Endometrial microvascular endothelial cells (primary cell): ENCODE results near the gene BACH1. TPM values are rescaled to one million over a fixed set of nuclear protein-coding genes. Genes with fewer than 3 reads are reported as not detected.

ENCODE experiments used
- in situ Hi-C: cut with HindIII; loops from 2 replicates; pipeline ENCODE4 v1.10.0; 2017; ENCODE audit warnings: low sequenced_read_pairs, low pct_unique_long_range_greater_than_20kb; ENCODE audit errors: inconsistent ontology term
- total RNA-seq: library from RNA; depleted of rRNA; stranded (reverse); fragments of >200 nt; gene quantifications from one replicate; pipeline ENCODE4 v1.2.3, GENCODE V29; 2015; ENCODE audit errors: inconsistent ontology term

The BACH1 gene
- total RNA-seq, 1 donor from 2014 or later, result 11.5 TPM

DNA sequence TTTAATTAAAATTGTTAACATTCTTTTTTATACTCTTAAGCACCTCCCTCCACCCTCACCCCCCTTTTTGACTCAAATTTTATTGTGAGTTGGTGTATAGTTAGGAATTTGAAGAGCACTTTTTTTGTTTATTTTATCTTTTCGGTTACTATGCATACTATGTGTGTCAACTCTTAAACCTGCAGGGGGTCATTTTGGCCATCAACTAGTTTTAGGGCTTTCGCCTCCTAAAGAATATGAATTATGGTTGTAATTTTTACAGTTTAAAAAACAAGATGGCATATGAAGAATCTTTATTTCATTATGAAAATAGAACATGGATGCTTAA lies 9.7 kb downstream of the BACH1 start:
- in situ Hi-C loops, result no loop called here

DNA sequence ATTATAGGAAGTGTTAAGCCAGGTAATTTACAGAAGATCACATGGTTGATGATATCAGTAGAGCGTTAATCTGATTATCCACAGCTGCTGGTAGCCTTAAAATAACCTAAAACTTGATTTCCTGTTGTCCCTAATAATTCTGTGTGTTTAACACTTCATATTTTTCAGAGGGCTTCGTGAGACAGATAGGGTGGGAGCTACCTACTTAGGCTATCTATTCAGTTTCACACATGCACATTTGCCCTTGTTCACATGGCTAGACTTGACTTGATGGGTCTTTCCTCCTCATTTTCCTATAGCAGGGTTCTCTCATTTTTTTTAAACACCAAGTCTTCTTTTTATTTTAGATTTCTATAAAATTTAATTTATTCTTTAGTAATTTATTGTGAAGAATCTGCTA lies 11.0 kb downstream of the BACH1 start:
- in situ Hi-C loops, result no loop called here

DNA sequence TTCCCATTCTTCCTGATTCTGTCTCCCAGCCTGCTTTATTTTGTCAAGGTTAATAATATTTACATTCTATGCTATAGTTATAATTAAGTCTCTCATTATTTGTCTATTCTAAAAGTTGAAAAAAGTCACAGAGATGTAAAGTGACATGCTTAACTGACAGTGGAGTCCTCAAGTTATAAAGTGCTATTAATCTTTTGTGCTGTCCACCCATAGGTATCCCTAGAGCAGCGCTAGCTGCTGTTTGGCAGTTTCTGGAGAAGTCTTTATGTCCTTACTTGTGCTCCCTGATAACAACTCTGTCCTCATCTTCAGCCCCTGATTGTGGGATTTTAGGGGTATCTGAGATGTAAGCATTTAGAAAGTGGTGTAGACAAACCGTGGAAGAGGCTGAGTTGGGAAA lies 13.1 kb downstream of the BACH1 start:
- in situ Hi-C loops, result no loop called here

DNA sequence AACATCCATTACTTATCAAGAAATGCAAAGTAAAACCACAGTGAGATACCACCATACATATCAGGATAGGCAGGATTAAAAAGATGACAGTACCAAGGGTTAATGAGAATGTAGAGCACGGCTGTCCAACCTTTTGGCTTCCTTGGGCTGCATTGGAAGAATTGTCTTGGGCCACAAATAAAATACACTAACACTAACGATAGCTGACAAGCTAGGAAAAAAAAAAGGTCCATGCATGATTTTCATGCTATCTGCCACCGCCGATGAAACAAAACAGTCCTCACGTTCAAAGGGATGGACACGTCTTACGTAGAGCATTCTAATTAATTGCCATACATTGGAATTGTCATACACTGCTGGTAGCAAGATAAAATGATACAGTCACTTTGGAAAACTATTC lies 14.3 kb downstream of the BACH1 start:
- in situ Hi-C loops, result no loop called here

DNA sequence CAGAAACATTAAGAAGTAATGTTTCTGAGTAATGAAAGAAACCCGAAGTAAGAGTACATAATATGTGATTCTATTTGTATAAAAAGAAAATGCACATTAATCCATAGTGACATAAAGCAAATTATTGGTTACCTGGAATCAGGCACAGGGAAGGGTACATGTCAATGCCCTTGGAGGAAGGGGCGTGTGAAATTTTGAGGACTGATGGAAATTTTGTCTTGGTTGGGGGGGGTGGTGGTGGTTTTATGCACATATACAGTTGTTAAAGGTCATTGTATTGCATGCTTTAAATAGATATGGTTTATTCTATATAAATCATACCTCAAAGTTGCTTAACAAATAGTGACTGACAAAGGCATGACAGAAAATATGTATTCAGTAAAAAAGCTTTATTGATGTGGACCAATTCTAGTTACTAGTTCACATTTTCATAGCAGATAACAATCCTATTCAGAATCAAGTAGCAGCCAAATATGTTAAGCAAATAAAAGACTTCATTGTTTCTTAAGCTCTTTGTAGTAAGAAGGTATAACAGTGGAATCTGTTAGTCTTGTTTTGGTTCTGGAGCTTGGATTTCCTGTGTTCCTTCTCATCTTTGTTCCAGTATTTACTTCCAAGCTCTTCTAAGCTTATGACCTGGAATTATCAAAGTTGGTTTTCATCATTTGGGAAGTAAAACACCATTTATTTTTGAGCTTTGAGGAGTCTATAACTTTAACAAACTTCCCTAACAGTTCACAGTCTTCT lies 15.1 kb downstream of the BACH1 start:
- in situ Hi-C loops, result no loop called here

DNA sequence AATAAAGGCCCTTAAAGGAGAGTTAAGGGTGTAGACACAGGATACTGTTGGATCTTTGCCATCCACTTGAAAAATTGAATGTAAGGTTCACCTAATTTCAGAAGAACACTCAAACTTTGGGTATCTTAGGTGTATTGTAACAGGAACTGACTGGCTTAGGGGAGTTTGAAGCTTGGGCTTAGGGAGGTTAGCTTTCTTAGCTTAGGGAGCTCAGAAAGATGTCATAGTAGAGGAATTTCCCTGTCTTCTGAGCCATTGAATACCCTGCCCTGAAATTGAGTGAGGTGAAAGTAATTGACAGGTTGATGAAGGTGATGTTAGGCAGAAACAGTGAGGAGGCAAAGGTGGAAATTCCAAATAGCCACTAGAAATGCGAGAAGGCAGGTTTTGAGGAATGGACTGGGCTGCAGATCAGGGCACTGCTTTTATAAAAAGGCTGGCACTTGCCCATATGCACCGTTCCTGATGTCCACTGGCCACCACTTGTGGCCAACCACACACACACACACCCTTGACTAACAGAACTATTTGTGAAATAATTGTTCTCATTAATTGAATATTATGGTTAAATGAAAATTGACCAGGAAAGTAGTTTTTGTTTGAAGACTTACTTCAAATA lies 16.5 kb downstream of the BACH1 start:
- in situ Hi-C loops, result no loop called here

DNA sequence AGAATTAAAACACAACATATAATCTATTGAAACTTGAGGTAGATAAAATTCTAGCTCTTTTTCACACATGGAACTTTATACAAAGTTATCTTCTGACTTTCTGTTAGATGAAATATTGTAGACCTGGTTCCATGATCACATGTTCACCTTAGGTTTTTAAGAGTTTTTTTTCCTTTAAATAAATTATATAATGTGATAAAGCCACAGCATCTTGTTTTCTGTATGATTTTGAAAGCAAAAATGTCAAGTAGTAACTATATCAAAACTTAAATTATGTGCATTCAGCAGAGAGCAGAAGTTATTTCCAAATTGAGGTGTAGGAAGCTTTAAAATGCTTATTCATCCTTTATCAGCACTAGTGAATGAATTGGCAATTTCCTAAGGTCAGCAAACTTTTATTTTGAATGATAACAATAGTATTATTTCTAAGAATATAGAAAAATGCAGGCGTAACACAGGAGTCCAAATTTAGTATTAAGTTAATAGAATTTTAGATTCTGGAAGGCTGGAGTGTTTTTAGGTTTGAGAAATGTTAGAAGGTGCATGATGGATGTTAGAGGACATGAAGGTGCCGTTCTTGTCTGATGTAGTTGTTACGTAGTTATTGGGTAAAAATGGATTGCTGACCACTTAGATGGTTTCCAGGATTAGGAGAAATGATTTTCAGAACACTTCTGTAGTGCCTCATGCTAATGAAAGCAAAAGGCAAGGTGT lies 17.5 kb downstream of the BACH1 start:
- in situ Hi-C loops, result no loop called here

DNA sequence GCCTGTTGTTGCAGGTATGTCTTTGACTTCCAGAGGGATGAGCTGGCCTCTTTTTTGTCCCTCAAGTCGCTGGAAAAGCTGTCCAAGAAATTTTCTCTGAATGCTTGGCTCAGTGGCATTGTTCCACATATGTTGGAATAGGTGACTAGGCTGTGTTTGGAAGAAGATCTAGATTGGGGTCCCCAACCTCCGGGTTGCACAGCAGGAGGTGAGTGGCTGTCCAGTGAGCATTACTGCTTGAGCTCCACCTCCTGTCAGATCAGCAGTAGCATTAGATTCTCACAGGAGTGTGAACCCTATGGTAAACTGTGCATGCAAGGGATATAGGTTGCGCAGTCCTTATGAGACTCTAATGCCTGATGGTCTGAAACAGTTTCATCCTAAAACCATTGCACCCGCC lies 18.1 kb downstream of the BACH1 start:
- in situ Hi-C loops, result no loop called here

DNA sequence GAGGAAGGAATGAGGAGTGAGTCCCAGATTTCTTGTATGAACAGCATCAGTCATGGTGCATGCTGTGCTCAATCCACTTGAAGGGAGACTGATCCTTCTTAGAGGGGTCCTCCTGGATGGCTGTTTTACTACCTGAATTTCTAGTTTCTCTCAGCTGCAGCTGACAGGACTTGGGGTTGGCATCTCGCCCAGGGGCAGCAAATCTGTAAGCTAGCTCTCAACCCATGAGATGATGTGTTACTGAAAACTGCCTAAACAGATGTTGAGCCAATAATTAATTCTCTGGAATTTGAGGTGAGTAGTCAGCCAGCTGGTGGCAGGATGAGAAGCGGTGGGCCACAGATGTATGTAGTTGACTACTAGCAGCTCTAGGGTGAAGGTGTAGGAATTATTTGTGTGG lies 19.6 kb downstream of the BACH1 start:
- in situ Hi-C loops, result no loop called here

DNA sequence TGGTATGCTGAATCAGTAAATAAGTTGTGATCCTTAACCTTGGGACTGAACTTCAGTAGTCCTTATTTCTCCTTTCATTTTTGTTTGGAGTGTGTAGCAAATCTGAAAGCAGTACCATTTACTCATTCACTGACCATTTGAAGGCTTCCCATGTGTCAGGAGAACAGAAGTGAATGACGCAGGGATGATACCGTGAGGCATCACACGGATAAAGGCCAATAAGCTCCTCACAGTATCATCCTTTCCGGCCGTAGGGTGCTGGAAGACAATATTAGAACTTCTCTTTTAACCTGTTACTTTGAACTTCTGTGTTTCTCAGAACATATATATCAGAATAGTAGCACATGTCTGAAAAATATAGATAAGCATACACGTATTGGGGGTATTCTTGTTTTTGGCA lies 21.3 kb downstream of the BACH1 start:
- in situ Hi-C loops, result no loop called here

DNA sequence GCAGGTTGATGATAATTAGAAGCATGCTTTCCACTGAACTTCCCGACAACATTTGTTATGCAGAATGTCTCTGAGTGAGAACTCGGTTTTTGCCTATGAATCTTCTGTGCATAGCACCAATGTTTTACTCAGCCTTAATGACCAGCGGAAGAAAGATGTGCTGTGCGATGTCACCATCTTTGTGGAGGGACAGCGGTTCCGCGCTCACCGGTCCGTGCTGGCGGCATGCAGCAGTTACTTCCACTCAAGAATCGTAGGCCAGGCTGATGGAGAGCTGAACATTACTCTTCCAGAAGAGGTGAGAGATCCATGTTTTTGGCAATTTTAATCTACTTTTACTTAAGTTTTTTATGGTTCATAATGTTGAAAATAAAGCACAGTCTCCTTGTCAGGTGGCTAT lies 22.5 kb downstream of the BACH1 start:
- in situ Hi-C loops, result no loop called here

DNA sequence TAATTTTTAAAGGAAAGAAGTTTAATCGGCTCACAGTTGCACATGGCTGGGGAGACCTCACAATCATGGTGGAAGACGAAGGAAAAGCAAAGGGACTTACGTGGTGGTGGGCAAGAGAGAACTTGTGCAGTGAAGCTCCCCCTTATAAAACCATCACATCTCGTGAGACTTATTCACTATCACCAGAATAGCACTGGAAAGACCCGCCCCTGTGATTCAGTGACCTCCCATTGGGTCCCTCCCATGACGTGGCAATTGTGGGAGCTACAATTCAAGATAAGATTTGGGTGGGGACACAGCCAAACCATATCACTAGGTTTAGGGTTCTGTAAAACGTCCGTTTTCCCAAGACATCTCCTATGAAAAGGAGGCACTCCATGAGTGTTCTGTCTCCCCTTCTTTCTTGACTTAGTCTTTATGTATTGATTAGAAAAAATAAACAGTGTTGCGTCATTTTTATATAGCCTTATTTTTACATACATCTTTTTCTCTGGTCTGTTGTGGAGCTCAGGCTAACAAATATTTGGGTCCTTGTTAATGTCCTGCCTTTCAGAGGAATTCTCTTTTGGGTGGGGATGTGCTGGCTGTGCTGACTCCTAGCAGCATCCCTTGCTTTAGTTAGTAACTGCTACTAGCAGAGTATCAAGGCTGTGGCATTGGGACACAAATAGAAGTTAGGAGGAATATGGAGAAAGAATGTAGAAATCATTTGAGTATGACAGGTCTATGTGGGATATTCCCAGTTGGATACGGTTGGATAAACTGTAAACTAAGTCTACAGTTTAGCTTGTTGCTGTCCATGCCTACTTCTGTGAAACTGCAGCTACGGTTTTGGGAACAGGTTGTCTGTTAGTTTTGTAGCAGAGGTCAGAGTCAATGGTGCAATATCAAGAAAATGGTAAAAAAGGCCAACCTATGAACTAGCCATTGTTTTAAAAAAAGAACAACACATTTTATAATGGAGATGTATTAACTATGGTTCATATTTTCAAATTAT lies 23.5 kb downstream of the BACH1 start:
- in situ Hi-C loops, result no loop called here

DNA sequence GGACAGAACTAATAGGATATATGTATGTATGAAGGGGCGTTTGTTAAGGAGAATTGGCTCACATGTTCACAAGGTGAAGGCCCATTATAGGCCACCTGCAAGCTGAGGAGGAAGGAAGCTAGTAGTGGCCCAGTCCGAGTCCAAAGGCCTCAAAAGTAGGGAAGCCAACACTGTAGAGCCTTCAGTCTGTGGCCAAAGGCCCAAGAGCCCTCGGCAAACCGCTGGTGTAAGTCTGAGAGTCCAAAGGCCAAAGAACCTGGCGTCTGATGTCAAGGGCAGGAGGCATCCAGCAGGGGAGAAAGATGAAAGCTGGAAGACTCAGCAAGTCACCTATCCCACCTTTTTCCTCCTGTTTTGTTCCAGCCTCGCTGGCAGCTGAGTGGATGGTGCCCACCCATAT lies 24.5 kb downstream of the BACH1 start:
- in situ Hi-C loops, result no loop called here

DNA sequence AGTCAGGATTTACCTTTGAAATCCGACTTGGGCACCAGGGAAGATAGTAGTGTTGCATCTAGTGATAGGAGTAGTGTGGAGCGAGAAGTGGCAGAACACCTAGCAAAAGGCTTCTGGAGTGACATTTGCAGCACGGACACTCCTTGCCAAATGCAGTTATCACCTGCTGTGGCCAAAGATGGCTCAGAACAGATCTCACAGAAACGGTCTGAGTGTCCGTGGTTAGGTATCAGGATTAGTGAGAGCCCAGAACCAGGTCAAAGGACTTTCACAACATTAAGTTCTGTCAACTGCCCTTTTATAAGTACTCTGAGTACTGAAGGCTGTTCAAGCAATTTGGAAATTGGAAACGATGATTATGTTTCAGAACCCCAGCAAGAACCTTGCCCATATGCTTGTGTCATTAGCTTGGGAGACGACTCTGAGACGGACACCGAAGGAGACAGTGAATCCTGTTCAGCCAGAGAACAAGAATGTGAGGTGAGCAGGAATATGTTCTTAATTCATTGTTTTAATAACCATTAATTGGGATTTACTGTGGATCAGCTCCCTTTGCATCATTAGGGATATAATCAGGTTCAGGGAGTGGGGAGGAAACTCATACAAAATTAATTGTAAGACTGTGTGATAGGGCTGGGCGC lies 28.3 kb downstream of the BACH1 start:
- in situ Hi-C loops, result no loop called here

DNA sequence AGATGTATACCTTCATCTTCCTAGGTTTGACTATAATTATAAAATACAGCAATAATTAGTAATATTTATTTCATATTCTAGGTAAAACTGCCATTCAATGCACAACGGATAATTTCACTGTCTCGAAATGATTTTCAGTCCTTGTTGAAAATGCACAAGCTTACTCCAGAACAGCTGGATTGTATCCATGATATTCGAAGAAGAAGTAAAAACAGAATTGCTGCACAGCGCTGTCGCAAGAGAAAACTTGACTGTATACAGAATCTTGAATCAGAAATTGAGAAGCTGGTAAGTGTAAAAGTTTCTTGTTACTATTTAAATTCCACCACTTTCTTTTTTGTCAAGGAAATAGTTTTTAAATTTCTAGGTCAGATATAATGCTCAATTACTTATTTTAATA lies 30.7 kb downstream of the BACH1 start:
- in situ Hi-C loops, result no loop called here

DNA sequence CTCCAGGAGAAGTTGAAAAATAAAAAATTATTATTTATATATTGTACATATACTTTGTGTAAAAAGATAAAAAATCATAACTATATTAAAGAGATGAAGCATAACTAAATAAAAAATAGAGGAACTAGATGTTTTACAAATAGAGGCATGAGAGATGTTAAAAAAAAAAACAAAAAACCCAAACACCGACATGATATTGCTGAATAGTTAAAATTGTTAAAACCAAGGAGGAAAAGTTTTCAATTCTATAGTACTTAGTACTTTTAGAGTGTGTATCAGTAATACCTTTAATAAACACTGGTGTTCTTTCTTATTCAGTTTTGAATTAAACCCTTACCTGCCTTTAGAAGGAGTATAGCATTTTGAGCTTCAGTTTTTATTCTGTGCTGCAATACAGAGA lies 32.1 kb downstream of the BACH1 start:
- in situ Hi-C loops, result no loop called here

DNA sequence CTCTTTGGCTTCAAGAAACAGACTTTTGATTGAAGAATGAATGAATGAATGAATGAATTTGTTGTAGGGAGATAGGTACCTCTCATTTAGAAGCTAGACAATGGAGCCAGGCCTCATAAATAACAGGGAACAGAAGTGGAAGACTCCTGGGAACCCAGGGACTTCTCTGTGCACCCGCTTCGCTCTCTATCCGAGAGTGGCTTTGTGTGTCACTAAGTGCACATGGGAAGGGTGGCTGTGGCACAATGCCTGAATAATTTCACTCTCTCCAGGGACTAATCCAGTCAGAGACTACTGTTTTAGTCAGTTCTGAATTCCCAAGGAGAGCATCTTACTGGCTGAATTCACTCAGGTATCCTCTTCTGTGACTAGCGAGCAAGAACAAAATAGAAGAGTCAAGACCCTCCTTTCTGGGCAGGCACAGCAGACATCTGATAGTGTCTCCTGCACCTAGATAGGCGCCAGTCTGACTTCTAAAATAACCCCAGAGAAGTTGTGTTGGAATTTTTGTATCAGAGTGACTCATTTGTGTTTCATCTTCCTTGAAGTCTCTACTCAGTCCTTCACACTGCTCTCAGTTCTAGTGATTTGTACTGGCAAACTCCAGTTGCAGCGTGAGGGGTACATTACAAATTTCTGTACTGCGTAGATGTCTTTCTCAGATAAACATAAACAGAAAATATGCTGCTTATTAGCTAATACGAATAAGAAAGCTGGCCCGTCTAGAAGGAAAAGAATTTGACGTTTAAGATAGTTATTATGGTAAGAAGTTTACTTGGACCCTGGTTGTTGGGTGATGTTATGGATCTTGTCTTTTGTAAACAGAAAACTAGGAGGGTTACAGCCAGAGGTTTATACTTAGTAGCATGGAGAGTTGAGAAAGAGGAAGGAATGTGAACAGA lies 34.0 kb downstream of the BACH1 start:
- in situ Hi-C loops, result no loop called here

DNA sequence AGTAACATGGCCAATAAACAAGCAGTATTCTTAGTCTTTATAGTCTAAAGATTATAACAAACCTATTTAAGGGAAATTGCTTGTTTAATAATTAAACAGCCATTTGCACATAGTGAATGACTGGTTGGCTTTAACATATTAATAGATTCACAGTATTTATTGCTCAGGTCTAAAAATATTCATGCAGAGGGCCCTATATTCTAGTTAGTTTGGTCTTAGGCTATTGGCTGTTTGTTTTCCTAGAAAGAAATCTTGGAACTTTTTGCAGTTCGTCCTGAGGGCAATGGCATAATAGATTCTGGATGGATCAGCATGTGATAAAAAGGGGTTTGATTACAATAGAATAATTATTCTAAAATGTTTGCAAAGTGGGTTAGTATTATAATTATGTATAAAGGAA lies 34.7 kb downstream of the BACH1 start:
- in situ Hi-C loops, result no loop called here
